HG03097 (cell line): ENCODE measurements around the gene BICDL2.
"Not testable (repeated sequence)": the region's sequence is repeated elsewhere in the genome, so short reads cannot be mapped to it uniquely, and the experiment has no call there.

Experiments
- ATAC-seq: cut with Tn5 transposase; IDR thresholded peaks from one replicate; pipeline ENCODE4 v1.9.1; 2021; ENCODE audit not compliant: unreplicated experiment, low FRiP score

Gene BICDL2

GRCh38 chr16:3065742-3066439 is 29.1 kb upstream of the BICDL2 start:
- no peak for ATAC-seq

GRCh38 chr16:3065069-3065741 is 28.5 kb upstream of the BICDL2 start, which contains the start of gene IL32:
Gene IL32, plus strand, starts transcription at chr16:3065640. Its CDS starts 172 bp downstream, at chr16:3065812.
- ATAC-seq = no peak

GRCh38 chr16:3063625-3064386 is 27.1 kb upstream of the BICDL2 start:
- ATAC-seq = no peak

GRCh38 chr16:3062553-3062952 is 25.8 kb upstream of the BICDL2 start:
- no peak for ATAC-seq

GRCh38 chr16:3060339-3061127 is 23.8 kb upstream of the BICDL2 start:
- no peak for ATAC-seq

- ATAC-seq = no peak
Measured at GRCh38 chr16:3059723-3060242, 23.0 kb upstream of the BICDL2 start.

GRCh38 chr16:3059041-3059722 is 22.4 kb upstream of the BICDL2 start:
- ATAC-seq = peak; percentile 77

GRCh38 chr16:3058139-3059030 is 21.6 kb upstream of the BICDL2 start:
- no peak for ATAC-seq

- ATAC-seq = no peak
Measured at GRCh38 chr16:3057181-3058138, 20.7 kb upstream of the BICDL2 start.

GRCh38 chr16:3056336-3057180 is 19.8 kb upstream of the BICDL2 start:
- ATAC-seq = no peak

- ATAC-seq = not testable (repeated sequence)
Measured at GRCh38 chr16:3055734-3056115, 19.0 kb upstream of the BICDL2 start.

GRCh38 chr16:3054965-3055733 is 18.4 kb upstream of the BICDL2 start:
- ATAC-seq = no peak

GRCh38 chr16:3053330-3053710 is 16.6 kb upstream of the BICDL2 start:
- ATAC-seq = not testable (repeated sequence)

GRCh38 chr16:3052571-3053329 is 16.0 kb upstream of the BICDL2 start:
- not testable (repeated sequence) for ATAC-seq

- no peak for ATAC-seq
Measured at GRCh38 chr16:3051494-3051893, 14.8 kb upstream of the BICDL2 start.
